ENCODE results near the gene CRISP1.
"Not testable (repeated sequence)": the region's sequence is repeated elsewhere in the genome, so short reads cannot be mapped to it uniquely, and the experiment has no call there.

Gene CRISP1

GRCh38 chr6:49839957-49840356 is 26.4 kb downstream of the CRISP1 start:
- DNase-seq (ENCODE audit: low spot score): no peak

- no peak for DNase-seq (ENCODE audit: low spot score)
Observed at GRCh38 chr6:49839162-49839561, 27.2 kb downstream of the CRISP1 start.

- DNase-seq (ENCODE audit: low spot score): no peak
Observed at GRCh38 chr6:49835140-49835539, 31.2 kb downstream of the CRISP1 start.

GRCh38 chr6:49833386-49833785 is 32.9 kb downstream of the CRISP1 start:
- DNase-seq (ENCODE audit: low spot score): no peak

DNA sequence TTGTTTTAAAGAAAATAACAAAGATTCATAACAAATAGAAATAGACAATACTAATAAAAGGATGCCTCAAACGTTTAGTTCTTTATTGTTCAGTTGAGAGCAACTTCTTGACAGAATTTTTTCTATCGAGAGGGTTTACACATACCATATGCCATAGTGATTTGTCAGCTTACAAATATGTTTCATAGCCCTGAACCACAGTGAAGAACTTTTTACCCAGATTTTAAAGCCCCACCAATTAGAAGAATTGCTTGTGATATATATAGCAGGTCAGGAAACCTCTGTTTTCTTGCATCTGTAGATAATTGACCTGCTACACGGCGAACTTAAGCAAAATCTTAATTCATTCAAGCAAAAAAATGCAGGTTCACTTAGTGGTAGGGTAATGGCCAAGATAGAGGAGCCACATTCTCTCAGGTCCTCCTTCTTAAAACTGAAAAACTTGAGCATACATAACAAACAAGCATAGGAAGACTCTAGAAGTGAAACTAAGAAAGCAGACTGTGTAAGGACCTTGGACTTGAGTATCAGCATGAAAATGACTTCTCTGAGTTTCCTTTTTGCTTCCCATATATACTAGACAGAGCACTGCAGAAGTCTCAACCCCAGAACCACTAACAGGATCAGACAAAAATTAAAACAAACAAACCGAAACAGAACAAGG is 39.5 kb downstream of the CRISP1 start:
- no peak for DNase-seq (ENCODE audit: low spot score)

DNA sequence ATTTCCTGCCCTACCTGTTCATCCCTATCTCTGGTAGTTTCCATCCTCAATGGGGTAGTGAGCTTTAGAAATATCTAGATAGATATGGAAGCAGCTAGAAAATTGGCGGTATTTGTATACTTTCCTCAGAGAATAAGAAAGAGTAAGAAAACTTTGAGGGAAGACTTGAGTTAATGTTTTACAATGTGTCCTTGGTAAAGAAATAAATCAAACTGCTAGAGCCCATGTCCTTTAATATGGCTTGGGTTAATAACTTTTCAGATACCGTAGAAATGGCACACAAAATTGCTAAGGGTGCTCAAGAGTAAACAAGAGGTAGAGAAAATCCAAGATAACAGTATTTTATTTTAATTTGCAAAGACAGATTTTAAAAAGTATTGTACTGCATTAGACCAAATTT is 51.2 kb downstream of the CRISP1 start:
- no peak for DNase-seq (ENCODE audit: low spot score)

DNA sequence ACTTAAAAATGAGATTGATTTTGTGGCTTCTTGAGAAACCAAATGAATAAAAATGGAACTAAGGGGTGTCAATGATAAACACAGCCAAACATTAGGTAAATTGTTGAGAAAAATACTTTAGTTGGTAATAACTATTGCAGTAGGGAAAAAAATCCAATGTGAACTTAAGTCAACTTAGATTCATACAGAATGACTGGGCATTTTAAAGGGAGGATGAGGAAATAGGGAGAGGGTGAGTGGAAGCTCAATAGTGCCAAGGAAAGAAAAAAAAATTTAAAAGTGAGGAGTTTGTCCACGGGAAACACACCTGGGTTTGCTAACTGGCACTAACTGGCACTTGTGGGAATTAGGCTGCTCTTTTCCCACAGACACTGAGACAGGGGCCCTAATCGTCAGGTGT is 53.1 kb downstream of the CRISP1 start:
- no peak for DNase-seq (ENCODE audit: low spot score)

DNA sequence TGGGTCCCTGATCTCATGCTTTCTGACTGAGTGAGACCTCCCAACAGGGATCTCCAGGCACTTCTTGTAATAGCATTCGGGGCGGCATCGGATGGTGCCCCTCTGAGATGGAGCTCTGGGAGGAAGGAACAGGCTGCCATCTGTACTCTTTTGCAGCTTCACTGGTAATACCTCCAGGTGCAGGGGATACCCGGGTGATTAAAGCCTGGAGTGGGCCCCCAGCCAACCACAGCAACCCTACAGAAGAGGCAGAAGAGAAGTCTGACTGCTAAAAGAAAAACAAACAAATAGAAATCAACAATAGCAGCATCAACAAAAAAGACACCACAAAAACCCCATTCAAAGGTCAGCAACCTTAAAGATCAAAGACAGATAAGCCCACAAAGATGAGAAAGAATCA is 60.2 kb downstream of the CRISP1 start:
- DNase-seq (ENCODE audit: low spot score): no peak

- DNase-seq (ENCODE audit: low spot score): no peak
Observed at GRCh38 chr6:49805246-49805645, 61.1 kb downstream of the CRISP1 start.

- no peak for DNase-seq (ENCODE audit: low spot score)
Observed at GRCh38 chr6:49801525-49801924, 64.8 kb downstream of the CRISP1 start.

GRCh38 chr6:49799090-49799489 is 67.2 kb downstream of the CRISP1 start:
- DNase-seq (ENCODE audit: low spot score): no peak

DNA sequence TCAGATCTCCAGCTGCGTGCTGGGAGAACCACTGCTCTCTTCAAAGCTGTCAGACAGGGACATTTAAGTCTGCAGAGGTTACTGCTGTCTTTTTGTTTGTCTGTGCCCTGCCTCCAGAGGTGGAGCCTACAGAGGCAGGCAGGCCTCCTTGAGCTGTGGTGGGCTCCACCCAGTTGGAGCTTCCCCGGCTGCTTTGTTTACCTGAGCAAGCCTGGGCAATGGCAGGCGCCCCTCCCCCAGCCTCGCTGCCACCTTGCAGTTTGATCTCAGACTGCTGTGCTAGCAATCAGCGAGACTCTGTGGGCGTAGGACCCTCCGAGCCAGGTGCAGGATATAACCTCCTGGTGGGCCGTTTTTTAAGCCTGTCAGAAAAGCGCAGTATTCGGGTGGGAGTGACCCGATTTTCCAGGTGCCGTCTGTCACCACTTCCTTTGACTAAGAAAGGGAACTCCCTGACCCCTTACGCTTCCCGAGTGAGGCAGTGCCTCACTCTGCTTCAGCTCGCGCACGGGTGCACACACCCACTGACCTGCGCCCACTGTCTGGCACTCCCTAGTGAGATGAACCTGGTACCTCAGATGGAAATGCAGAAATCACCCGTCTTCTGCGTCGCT is 69.4 kb downstream of the CRISP1 start:
- not testable (repeated sequence) for DNase-seq (ENCODE audit: low spot score)

GRCh38 chr6:49790341-49790740 is 76.0 kb downstream of the CRISP1 start:
- no peak for DNase-seq (ENCODE audit: low spot score)

DNA sequence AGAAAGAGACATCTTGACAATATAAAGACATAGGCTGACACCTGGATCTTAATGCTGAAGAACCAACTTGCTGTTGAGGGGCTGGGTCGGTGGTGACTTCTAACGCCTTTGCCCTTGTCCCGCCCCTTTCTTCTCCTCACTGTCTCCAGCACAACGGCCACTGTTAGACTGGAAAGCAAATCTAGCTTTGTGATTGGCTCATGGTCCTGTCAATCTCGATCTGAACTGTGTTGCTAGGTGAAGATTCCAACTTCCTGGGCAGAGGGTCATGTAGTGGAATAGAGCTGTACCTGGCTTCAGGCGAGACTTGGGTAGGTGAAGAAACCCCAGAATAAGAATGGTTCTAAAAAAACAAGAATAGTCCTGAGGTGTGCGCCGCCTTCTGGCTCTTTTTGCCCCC is 79.2 kb downstream of the CRISP1 start, which contains the start of gene PGK2:
Gene PGK2, minus strand, starts transcription at position 110 of the 400 bp plus-strand sequence. Its CDS starts 98 bp downstream, at position 12.
- no peak for DNase-seq (ENCODE audit: low spot score)

DNA sequence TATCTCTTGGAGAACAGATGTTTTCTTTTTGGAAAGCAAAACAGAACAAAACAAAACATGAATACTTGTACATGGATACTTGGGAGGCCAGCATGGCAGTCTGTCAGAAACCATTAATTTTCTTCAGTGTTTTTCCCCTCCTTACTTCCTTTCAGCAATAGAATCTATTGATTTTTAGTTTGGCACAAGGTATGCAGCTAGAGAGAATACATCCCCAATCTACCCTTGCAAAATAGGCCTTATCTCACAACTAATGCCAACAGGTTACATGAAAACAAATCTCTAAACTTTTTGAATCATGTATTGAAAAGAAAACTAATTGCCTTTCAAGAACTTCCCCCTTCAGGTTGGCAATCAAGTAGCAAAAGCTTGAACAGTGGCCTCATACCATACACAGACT is 82.1 kb downstream of the CRISP1 start:
- DNase-seq (ENCODE audit: low spot score): no peak

All from AG08396 (cell line).